Measurements from ENCODE around the gene GCM1.

- TF ChIP-seq, protein P1, sequence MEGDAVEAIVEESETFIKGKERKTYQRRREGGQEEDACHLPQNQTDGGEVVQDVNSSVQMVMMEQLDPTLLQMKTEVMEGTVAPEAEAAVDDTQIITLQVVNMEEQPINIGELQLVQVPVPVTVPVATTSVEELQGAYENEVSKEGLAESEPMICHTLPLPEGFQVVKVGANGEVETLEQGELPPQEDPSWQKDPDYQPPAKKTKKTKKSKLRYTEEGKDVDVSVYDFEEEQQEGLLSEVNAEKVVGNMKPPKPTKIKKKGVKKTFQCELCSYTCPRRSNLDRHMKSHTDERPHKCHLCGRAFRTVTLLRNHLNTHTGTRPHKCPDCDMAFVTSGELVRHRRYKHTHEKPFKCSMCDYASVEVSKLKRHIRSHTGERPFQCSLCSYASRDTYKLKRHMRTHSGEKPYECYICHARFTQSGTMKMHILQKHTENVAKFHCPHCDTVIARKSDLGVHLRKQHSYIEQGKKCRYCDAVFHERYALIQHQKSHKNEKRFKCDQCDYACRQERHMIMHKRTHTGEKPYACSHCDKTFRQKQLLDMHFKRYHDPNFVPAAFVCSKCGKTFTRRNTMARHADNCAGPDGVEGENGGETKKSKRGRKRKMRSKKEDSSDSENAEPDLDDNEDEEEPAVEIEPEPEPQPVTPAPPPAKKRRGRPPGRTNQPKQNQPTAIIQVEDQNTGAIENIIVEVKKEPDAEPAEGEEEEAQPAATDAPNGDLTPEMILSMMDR (IDR thresholded peaks at IDR 0.05; ENCODE audit: low read depth, low read length, poor library complexity, severe bottlenecking), result no peak
- TF ChIP-seq EZH2phosphoT487 (IDR thresholded peaks at IDR 0.05; ENCODE audit: borderline replicate concordance, low read length), result no peak
Observed at GRCh38 chr6:53180678-53181077, 32.0 kb upstream of the GCM1 start.
